ENCODE results near the gene CHAD. TPM values are rescaled to one million over a fixed set of nuclear protein-coding genes. Genes with fewer than 3 reads are reported as not detected.

Gene CHAD
- total and polyA plus RNA-seq, 2 of the 13 experiments (the other 11 are each of a cell fraction or from before 2014, with no cell fraction given): 1.4 TPM; not detected in 1

DNA sequence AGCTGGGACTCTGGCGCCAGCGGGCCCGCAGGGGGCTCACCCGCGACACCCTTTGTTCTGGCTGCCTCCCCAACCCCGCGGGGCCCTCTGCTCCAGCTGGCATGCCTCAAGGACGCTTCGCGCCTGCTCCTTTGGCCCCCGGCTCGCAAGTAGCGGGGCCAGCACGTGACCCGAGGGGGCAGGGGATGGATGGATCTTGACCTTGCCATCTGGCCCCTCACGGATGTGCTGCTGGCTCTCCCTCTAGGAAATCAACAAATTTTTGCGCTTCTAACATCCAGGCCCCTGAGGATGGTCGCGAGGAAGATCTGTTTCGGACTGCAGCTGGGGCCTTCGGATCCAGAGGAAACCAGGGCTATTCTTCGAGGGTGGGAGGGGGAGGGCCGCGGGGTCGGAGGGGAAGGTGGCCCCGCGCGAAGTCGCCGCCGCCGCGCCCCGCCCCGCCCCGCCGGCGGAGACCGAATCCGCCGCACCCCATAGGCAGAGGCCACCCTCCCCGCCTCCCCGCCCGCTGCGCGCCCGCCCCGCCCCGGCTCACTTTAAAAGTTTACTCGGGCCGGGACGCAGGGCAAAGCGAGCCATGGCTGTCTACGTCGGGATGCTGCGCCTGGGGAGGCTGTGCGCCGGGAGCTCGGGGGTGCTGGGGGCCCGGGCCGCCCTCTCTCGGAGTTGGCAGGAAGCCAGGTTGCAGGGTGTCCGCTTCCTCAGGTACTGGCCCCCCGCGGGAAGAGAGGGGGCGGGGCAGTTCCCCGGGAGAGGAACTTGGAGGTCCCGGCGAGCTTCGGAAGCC is 42.8 kb downstream of the CHAD start, which contains the start of gene ACSF2 (continued):
- TF ChIP-seq, protein P1, sequence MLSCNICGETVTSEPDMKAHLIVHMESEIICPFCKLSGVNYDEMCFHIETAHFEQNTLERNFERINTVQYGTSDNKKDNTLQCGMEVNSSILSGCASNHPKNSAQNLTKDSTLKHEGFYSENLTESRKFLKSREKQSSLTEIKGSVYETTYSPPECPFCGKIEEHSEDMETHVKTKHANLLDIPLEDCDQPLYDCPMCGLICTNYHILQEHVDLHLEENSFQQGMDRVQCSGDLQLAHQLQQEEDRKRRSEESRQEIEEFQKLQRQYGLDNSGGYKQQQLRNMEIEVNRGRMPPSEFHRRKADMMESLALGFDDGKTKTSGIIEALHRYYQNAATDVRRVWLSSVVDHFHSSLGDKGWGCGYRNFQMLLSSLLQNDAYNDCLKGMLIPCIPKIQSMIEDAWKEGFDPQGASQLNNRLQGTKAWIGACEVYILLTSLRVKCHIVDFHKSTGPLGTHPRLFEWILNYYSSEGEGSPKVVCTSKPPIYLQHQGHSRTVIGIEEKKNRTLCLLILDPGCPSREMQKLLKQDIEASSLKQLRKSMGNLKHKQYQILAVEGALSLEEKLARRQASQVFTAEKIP (CRISPR knock-in tag; IDR thresholded peaks at IDR 0.05; ENCODE audit: borderline replicate concordance): no peak
- TF ChIP-seq, protein P2, sequence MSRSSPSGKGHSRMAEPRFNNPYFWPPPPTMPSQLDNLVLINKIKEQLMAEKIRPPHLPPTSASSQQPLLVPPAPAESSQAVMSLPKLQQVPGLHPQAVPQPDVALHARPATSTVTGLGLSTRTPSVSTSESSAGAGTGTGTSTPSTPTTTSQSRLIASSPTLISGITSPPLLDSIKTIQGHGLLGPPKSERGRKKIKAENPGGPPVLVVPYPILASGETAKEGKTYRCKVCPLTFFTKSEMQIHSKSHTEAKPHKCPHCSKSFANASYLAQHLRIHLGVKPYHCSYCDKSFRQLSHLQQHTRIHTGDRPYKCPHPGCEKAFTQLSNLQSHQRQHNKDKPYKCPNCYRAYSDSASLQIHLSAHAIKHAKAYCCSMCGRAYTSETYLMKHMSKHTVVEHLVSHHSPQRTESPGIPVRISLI (CRISPR knock-in tag; IDR thresholded peaks at IDR 0.05; ENCODE audit: borderline replicate concordance): 0 out of 2 replicates have a peak, but pooled peaks have one; percentile 7
- no peak for TF ChIP-seq FOXM1 (CRISPR knock-in tag; IDR thresholded peaks at IDR 0.05)
- TF ChIP-seq ZNF263 (CRISPR knock-in tag; IDR thresholded peaks at IDR 0.05): no peak
- TF ChIP-seq HOXA7 (CRISPR knock-in tag; IDR thresholded peaks at IDR 0.05): no peak
- TF ChIP-seq ZNF44 (CRISPR knock-in tag; IDR thresholded peaks at IDR 0.05): no peak
- 0 out of 2 replicates have a peak, but pooled peaks have one; percentile 54 for TF ChIP-seq ZNF703 (CRISPR knock-in tag; IDR thresholded peaks at IDR 0.05; ENCODE audit: borderline replicate concordance)
- no peak for TF ChIP-seq ZNF839 (CRISPR knock-in tag; IDR thresholded peaks at IDR 0.05; ENCODE audit: borderline replicate concordance)
- TF ChIP-seq, protein P3, sequence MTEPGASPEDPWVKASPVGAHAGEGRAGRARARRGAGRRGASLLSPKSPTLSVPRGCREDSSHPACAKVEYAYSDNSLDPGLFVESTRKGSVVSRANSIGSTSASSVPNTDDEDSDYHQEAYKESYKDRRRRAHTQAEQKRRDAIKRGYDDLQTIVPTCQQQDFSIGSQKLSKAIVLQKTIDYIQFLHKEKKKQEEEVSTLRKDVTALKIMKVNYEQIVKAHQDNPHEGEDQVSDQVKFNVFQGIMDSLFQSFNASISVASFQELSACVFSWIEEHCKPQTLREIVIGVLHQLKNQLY (CRISPR knock-in tag; IDR thresholded peaks at IDR 0.05): peak; percentile 31; the same call in 1 of the 2 replicates
- TF ChIP-seq, protein P4, sequence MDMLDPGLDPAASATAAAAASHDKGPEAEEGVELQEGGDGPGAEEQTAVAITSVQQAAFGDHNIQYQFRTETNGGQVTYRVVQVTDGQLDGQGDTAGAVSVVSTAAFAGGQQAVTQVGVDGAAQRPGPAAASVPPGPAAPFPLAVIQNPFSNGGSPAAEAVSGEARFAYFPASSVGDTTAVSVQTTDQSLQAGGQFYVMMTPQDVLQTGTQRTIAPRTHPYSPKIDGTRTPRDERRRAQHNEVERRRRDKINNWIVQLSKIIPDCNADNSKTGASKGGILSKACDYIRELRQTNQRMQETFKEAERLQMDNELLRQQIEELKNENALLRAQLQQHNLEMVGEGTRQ (IDR thresholded peaks at IDR 0.05; ENCODE audit: low read depth, low read length): no peak
- TF ChIP-seq, protein P4 (CRISPR knock-in tag; IDR thresholded peaks at IDR 0.05; ENCODE audit: borderline replicate concordance): peak; percentile 72; the same call in 1 of the 2 replicates
- TF ChIP-seq ZMAT3 (CRISPR knock-in tag; conservative IDR thresholded peaks at IDR 0.05): 0 out of 2 replicates have a peak, but pooled peaks have one; percentile 14
- TF ChIP-seq, protein P5, sequence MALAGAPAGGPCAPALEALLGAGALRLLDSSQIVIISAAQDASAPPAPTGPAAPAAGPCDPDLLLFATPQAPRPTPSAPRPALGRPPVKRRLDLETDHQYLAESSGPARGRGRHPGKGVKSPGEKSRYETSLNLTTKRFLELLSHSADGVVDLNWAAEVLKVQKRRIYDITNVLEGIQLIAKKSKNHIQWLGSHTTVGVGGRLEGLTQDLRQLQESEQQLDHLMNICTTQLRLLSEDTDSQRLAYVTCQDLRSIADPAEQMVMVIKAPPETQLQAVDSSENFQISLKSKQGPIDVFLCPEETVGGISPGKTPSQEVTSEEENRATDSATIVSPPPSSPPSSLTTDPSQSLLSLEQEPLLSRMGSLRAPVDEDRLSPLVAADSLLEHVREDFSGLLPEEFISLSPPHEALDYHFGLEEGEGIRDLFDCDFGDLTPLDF (CRISPR knock-in tag; IDR thresholded peaks at IDR 0.05): no peak
- TF ChIP-seq, protein P6, sequence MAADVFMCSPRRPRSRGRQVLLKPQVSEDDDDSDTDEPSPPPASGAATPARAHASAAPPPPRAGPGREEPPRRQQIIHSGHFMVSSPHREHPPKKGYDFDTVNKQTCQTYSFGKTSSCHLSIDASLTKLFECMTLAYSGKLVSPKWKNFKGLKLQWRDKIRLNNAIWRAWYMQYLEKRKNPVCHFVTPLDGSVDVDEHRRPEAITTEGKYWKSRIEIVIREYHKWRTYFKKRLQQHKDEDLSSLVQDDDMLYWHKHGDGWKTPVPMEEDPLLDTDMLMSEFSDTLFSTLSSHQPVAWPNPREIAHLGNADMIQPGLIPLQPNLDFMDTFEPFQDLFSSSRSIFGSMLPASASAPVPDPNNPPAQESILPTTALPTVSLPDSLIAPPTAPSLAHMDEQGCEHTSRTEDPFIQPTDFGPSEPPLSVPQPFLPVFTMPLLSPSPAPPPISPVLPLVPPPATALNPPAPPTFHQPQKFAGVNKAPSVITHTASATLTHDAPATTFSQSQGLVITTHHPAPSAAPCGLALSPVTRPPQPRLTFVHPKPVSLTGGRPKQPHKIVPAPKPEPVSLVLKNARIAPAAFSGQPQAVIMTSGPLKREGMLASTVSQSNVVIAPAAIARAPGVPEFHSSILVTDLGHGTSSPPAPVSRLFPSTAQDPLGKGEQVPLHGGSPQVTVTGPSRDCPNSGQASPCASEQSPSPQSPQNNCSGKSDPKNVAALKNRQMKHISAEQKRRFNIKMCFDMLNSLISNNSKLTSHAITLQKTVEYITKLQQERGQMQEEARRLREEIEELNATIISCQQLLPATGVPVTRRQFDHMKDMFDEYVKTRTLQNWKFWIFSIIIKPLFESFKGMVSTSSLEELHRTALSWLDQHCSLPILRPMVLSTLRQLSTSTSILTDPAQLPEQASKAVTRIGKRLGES (CRISPR knock-in tag; IDR thresholded peaks at IDR 0.05; ENCODE audit: borderline replicate concordance): no peak
- TF ChIP-seq, protein P7, sequence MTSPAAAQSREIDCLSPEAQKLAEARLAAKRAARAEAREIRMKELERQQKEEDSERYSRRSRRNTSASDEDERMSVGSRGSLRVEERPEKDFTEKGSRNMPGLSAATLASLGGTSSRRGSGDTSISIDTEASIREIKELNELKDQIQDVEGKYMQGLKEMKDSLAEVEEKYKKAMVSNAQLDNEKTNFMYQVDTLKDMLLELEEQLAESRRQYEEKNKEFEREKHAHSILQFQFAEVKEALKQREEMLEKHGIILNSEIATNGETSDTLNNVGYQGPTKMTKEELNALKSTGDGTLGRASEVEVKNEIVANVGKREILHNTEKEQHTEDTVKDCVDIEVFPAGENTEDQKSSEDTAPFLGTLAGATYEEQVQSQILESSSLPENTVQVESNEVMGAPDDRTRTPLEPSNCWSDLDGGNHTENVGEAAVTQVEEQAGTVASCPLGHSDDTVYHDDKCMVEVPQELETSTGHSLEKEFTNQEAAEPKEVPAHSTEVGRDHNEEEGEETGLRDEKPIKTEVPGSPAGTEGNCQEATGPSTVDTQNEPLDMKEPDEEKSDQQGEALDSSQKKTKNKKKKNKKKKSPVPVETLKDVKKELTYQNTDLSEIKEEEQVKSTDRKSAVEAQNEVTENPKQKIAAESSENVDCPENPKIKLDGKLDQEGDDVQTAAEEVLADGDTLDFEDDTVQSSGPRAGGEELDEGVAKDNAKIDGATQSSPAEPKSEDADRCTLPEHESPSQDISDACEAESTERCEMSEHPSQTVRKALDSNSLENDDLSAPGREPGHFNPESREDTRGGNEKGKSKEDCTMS (CRISPR knock-in tag; conservative IDR thresholded peaks at IDR 0.05): no peak
